ENCODE measurements around the gene KIF26A. TPM values are rescaled to one million over a fixed set of nuclear protein-coding genes. Genes with fewer than 3 reads are reported as not detected.

The KIF26A gene
- total and polyA plus RNA-seq, 2 of the 13 experiments (the other 11 are each of a cell fraction or from before 2014, with no cell fraction given): not detected

DNA sequence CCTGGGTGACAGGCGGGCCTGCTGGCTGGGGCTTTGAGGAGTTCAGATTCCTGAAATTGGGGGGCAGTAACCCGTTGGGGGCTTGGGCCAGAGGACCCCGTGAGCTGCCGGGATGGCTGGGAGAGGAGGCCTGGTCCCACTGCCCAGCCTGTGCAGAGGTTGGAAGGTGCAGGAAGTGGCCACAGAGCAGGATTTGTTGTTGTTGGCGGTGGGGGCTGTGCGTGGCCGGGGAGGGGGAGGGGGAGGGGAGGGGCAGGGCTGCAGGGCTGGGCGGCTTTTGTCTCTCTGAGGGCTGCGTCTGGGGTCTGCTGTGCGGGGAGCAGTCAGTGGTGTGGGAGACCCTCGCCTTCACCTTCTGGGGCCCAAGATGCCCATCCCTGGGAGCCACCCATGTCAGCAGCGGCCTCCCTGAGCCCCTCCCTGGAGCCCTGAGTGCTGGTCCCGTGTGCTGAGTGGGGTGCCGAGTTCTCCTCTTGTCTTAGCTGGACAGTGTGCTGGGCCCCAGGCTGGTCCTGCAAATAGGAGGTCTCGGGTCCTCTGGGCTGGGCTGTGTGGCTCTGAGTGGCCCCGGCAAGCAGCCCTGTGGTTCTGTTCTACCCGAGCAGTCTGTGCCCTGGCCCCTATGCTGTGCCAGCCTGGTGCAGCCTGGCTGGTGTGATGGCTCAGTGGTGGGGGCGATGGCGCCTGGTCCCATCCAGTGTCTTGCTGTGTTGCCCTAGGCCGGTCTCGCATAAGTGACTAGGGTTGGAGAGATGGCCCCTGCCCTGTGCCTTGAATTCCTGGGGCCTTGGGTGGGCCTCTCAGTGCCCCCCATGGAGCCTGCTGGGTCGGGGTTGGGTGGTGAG is 10.3 kb downstream of the KIF26A start:
- ATAC-seq (no peak), FAIRE-seq (no peak), DNase-seq (ENCODE audit: low spot score) (no peak)
- Histone ChIP-seq H3K4me1 (ENCODE audit: insufficient read depth, low read length) (no peaks in the 10 kb centered on the region), H2AFZ (ENCODE audit: low read length) (no peak overlapping the region), H3K4me3 (replicated peaks in 1 of 3; ENCODE audit: insufficient read depth in 1 of 3, low read depth in 2 of 3, low read length in 3 of 3) (no peak overlapping the region), H3K79me2 (ENCODE audit: insufficient read depth, low read length) (no peaks in the 10 kb centered on the region), H3K9me3 (ENCODE audit: low read length) (no peaks in the 10 kb centered on the region), H3K9ac (ENCODE audit: insufficient read depth, low read depth, low read length) (no peak overlapping the region), H3K36me3 (replicated peaks in 1 of 2; ENCODE audit: control insufficient read depth in 1 of 2, insufficient read depth in 2 of 2, low read length in 2 of 2) (no peaks in the 10 kb centered on the region), H3K27me3 (ENCODE audit: control insufficient read depth in 1 of 2, insufficient read depth in 2 of 2, low read length in 2 of 2) (peaks cover 12 to 69% of the 10 kb centered on the region in 2 experiments; a peak in 4 of 5 replicates), H3K4me2 (ENCODE audit: low read depth, low read length) (no peak overlapping the region), H4K20me1 (ENCODE audit: insufficient read depth, low read length) (0 out of 2 replicates have a peak, but pooled peaks cover 3% of the 10 kb centered on the region), H3K27ac (ENCODE audit: extremely low read length, insufficient read depth, low read length) (no peak overlapping the region)
- ChIA-PET CTCF (ENCODE audit: low intra/inter-chr PET ratio, low total read pairs) (no interaction called here), POLR2A (no interaction called here)
- in situ Hi-C loops (cut with HindIII; ENCODE audit: extremely low pct_ligation_motif_present, low pct_unique_long_range_greater_than_20kb): no loop called here
- intact Hi-C loops (cut with micrococcal nuclease; ENCODE audit: unreplicated experiment): no loop called here
- BruUV-seq (replicated peaks): no TSS peak
- WGBS (ENCODE audit: low lambda C conversion rate): 0% methylated on average over 9 of the region's 22 CpGs
- TF ChIP-seq NCOA5 (CRISPR knock-in tag; IDR thresholded peaks at IDR 0.05): no peak
- no peak for TF ChIP-seq MAZ (IDR thresholded peaks at IDR 0.05; ENCODE audit: borderline replicate concordance, low read depth, low read length)
- TF ChIP-seq MAZ (CRISPR knock-in tag; IDR thresholded peaks at IDR 0.05; ENCODE audit: low read depth): no peak
- no peak for TF ChIP-seq EP300 (IDR thresholded peaks at IDR 0.05; ENCODE audit: low read depth in 2 of 2, low read length in 2 of 2)
- no peak for TF ChIP-seq EP300 (CRISPR knock-in tag; IDR thresholded peaks at IDR 0.05; ENCODE audit: borderline replicate concordance)
- no peak for TF ChIP-seq DRAP1 (CRISPR knock-in tag; IDR thresholded peaks at IDR 0.05)
- no peak for TF ChIP-seq JARID2 (CRISPR knock-in tag; IDR thresholded peaks at IDR 0.05; ENCODE audit: insufficient replicate concordance)
- no peak for TF ChIP-seq HCFC1 (IDR thresholded peaks at IDR 0.05; ENCODE audit: low read depth, low read length)
- no peak for TF ChIP-seq PBX2 (CRISPR knock-in tag; IDR thresholded peaks at IDR 0.05)
- TF ChIP-seq ZBTB33 (CRISPR knock-in tag; IDR thresholded peaks at IDR 0.05): no peak
- TF ChIP-seq ZNF614 (CRISPR knock-in tag; IDR thresholded peaks at IDR 0.05; ENCODE audit: borderline replicate concordance): no peak
- TF ChIP-seq ZNF670 (CRISPR knock-in tag; IDR thresholded peaks at IDR 0.05; ENCODE audit: borderline replicate concordance): no peak
- no peak for TF ChIP-seq DNMT3B (CRISPR knock-in tag; conservative IDR thresholded peaks at IDR 0.05)
- TF ChIP-seq CCDC6 (CRISPR knock-in tag; IDR thresholded peaks at IDR 0.05): no peak
- no peak for TF ChIP-seq TBX3 (IDR thresholded peaks at IDR 0.05; ENCODE audit: borderline replicate concordance)
- no peak for TF ChIP-seq GTF3A (CRISPR knock-in tag; conservative IDR thresholded peaks at IDR 0.05)
- TF ChIP-seq ZNF121 (CRISPR knock-in tag; IDR thresholded peaks at IDR 0.05): no peak
- no peak for TF ChIP-seq FOSL2 (CRISPR knock-in tag; IDR thresholded peaks at IDR 0.05)
- no peak for TF ChIP-seq ZSCAN20 (CRISPR knock-in tag; IDR thresholded peaks at IDR 0.05; ENCODE audit: borderline replicate concordance)

All from HepG2 (cell line).